Sigmoid colon (tissue), 4 donors: ENCODE data around the gene ZFYVE1.

Source experiments
- EP300 ChIP-seq, 4 donors: sonication (generic); formaldehyde crosslinking; IDR thresholded peaks; one replicate each; pipeline ENCODE4 v1.6.1; 2017; ENCODE audit warnings: antibody characterized with exemption in 4 of 4
- TF ChIP-seq, protein P1 (sequence below), 4 experiments: fragments of 450-650 bp in 3 of 4; fragments of 200-600 bp in 1 of 4; IDR thresholded peaks; one replicate each; pipeline ENCODE4 v1.5.1; 2016 to 2019; ENCODE audit warnings: antibody characterized with exemption in 4 of 4, mild to moderate bottlenecking in 3 of 4, moderate library complexity in 2 of 4

DNA sequence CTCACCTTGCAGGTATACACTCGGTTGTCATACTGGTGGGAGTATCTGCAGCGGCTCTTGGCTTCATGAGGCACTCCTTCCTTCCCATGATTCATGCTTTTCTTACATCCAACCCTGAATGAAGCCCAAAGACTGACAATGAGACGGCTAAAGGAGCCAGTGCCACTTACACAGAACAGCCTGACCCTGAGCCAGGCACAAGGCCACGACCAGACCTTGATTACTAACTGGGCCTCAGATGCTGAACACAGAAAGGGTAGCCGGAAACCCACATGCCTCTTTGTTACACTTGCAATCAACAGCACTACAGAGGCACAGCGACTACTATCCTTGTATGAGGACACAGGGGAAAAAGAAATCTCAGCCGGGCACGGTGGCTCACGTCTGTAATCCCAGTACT lies 48.0 kb downstream of the ZFYVE1 start:
- TF ChIP-seq, protein P1, sequence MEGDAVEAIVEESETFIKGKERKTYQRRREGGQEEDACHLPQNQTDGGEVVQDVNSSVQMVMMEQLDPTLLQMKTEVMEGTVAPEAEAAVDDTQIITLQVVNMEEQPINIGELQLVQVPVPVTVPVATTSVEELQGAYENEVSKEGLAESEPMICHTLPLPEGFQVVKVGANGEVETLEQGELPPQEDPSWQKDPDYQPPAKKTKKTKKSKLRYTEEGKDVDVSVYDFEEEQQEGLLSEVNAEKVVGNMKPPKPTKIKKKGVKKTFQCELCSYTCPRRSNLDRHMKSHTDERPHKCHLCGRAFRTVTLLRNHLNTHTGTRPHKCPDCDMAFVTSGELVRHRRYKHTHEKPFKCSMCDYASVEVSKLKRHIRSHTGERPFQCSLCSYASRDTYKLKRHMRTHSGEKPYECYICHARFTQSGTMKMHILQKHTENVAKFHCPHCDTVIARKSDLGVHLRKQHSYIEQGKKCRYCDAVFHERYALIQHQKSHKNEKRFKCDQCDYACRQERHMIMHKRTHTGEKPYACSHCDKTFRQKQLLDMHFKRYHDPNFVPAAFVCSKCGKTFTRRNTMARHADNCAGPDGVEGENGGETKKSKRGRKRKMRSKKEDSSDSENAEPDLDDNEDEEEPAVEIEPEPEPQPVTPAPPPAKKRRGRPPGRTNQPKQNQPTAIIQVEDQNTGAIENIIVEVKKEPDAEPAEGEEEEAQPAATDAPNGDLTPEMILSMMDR (IDR thresholded peaks at IDR 0.05): no peak
- no peak for TF ChIP-seq EP300 (IDR thresholded peaks at IDR 0.05)
